GM21786 (cell line): ENCODE measurements around the gene CDR2L.
"Not testable (repeated sequence)": the region's sequence is repeated elsewhere in the genome, so short reads cannot be mapped to it uniquely, and the experiment has no call there.

Source experiments
- ATAC-seq: cut with Tn5 transposase; IDR thresholded peaks from one replicate; pipeline ENCODE4 v1.9.1; 2021; ENCODE audit not compliant: unreplicated experiment

CDR2L gene

DNA sequence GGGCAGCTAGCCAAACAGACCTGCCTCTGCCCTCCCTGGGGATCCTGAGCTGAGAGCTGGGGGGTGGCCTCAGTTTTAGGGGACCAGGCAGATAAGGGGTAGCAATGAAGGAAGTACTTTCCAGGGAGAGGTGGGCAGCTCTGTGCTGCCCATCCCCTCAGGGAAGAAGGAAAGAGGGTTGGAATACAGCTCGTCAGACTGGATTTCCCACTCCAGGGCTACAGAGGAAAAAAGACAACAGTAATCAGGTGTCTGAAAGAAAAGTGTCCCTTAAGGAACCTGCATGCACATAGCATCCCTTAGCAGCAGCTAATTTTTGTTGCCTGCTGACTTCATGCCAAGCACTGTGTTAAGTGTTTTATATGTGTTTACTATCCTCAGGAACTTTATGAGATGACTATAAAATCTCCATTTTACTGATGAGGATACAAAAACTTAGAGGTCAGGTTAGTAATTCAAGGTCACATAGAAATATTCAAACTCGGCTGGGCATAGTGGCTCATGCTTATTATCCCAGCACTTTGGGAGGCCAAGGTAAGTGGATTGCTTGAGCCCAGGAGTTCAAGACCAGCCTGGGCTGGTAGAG lies 21.8 kb downstream of the CDR2L start:
- no peak for ATAC-seq

GRCh38 chr17:75010683-75011400 lies 23.4 kb downstream of the CDR2L start:
- no peak for ATAC-seq

GRCh38 chr17:75011401-75012095 lies 24.1 kb downstream of the CDR2L start:
- no peak for ATAC-seq

DNA sequence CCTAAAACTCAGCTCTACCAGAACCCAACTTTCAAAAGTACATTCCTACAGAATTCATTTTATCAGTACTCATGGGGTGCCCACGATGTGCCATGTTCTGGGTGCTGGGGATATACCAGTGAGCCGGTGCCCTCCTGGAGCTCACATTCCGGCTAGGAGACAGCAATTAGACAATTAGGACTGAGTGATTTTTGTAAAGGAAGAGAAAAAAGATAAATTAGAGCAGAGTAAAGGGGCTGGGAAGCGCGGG lies 24.6 kb downstream of the CDR2L start:
- no peak for ATAC-seq

DNA sequence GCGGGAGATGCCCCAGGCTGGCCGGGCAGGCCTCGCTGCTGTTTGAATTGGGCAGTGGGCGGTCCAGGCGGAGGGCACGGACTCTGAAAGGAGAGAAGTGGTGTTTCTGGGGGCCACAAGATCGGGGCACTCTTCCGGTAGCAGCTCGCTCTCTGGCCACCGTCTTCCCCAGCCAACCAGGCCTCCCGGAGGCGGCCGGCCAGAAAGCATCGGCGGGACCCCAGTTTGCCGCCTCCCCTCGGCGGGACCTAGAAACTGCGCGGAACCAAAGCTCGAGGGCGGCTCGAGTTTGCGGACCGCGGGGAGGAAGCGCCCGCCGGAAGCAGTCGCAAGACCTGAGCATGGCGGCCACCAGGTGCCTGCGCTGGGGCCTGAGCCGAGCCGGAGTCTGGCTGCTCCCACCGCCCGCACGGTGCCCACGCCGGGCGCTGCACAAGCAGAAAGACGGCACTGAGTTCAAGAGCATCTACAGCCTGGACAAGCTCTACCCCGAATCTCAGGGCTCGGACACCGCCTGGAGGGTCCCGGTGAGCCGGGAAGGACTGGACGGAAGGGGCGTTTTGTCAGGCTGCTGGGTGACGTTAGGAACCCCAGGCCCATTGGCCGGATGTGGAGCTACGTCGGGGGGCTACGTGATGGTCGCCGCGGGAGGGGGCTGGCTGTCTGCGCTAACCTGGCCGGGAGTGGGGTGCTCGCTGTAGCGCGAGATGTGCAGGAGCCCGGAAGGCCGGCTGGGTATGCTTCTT lies 25.1 kb downstream of the CDR2L start, which contains the start of gene MRPL58:
Gene MRPL58, plus strand, starts transcription at position 325 of the 746 bp plus-strand sequence. Its CDS starts 17 bp downstream, at position 342.
- ATAC-seq: peak; percentile 75

DNA sequence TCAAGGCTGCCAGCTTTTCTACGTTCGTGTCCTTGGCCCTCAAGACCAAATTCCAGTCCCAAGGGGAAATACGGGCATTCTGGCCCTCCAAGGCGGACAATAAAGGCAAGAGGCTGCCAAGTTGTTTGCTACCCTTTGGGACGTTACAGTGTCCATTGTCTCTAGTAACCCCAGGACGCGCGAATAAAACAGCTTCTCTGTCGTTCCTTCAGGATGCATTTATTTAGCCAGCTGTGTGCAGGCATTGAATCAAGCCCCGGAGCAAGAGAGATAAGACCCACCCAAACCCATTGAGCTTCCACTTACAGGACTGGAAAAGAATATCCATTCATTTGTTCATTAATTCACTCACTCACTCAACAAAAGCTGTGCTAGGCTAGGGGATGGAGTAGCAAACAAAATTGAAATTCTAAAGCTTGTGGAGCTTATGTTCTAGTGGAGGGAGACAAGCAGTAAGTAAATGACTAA lies 25.7 kb downstream of the CDR2L start:
- ATAC-seq: no peak

DNA sequence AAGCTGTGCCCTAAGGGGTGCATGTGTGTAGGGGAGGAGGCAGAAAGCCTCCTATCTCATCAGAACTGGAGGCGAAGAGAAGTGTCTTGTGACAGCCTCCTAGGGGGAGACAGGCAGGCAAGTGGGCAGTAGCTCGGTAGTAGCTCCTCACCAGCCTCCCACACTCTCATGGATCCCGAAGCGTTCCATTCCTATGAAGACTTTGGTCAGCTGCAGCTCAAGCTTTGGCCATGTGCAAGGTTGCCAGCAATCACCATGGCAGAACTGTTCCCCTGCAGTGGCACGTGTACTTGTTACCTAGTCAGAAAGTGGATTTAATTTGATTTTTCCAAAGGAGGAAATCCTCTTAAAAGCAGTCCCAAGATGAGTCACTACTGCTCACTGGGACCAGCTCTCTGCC lies 31.7 kb downstream of the CDR2L start:
- ATAC-seq: no peak

GRCh38 chr17:75019710-75020109 lies 32.3 kb downstream of the CDR2L start:
- ATAC-seq: no peak

DNA sequence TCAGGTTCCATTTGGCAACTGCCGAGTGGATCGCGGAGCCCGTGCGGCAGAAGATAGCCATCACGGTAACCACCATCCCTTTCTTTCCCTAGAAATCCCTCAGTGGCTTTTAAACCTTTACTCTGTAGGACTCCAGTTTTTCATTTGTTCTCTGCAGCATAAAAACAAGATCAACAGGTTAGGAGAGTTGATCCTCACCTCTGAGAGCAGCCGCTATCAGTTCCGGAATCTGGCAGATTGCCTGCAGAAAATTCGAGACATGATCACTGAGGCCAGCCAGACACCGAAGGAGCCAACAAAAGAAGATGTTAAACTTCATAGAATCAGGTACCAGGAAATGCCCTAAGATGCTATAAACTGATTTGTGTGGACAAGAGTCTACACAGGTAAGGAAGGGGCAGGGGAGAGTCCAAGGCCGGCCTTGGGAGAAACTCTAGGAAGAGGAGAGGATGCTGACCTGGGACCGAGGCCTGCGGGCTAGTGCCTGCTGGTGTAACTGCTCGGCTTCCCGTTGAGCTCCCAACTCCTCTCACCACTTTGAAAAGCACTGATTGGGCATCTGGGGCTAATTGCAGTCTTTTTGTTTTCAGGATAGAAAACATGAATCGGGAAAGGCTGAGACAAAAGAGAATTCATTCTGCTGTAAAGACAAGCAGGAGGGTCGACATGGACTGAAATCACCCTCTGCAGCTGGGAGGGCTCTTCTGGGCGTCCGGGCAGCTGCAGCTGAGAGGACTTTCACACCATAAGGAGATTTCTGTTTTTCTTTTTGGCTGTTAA lies 33.1 kb downstream of the CDR2L start:
- no peak for ATAC-seq

- ATAC-seq: no peak
Observed at GRCh38 chr17:75024686-75025397, 37.4 kb downstream of the CDR2L start.

GRCh38 chr17:75025398-75025734 lies 37.9 kb downstream of the CDR2L start:
- ATAC-seq: not testable (repeated sequence)

- ATAC-seq: not testable (repeated sequence)
Observed at GRCh38 chr17:75026650-75027049, 39.2 kb downstream of the CDR2L start.

DNA sequence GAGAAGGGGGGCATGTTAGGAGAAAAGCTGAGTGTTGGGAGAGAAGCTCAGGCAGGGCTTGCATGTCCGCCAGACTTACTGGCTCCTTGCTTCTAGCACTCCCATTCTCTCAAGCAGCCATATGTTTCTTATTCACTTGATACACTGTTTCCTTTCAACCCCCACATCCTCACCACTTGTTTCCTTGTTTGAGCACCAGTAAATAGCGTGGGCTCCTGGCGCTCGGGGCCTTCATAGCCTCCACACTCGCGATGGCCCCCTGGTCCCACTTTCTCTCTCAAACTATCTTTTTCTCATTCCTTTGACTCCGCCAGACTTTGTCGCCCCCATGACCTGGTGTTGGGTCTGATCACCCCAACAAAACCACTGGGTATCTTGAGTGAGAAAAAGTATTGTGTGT lies 42.7 kb downstream of the CDR2L start:
- ATAC-seq: no peak

DNA sequence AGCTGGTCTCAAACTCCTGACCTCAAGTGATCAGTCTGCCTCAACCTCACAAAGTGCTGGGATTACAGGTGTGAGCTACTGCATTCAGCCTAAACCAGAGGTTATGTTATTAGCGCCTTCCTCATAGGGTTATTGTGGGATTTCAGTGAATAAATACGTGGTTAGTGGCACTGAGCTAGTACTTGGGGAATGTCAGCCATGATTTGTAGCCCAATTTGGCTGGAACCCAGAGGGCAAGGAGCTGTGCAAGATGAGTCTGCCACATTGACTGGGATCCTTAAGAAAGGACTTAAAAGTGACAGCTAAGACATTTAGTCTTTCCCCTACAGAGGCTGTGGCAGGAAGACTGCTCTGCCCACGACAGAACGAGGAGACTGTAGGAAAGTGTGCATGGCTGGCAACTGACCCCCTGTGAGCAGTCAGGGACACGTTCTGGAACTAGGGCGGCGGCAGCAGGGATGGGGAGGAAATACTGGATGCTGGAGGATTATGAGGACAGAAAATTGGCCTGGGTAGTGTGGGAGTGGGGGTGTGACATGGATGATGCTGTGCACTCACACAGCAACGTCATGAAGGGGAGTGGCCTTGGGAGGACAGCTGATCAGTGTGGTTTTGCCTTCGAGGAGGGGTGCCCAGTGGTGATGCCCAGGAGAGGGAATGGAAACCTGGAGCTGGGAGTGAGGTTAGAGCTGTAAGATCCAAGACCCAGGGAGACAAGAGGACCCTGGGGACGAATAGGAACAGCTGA lies 44.7 kb downstream of the CDR2L start:
- peak; percentile 39 for ATAC-seq

DNA sequence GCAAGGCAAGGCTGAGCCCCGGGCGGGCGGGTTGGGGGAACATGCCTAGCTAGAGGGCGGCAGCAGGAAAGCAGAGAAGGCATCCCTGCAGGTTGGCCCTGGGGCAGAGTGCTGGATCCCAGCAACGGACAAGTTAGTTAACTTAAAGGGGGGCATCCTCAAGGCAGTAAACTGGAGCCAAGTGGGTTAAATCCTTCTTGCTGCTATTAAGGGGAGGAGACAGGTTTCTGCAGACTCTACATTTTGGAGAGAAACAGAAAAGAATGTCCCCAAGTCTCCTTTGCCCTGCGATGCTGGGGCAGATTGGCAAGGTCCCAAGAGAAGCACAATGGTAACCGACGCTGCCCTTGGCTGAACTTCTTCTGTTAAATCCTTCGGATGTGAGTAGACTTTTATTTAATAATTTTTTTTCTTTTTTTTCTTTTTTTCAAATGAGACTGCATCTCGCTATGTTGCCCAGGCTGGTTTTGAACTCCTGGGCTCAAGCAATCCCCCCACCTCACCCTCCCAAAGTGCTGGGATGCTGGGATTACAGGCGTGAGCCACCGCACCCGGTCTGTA lies 45.4 kb downstream of the CDR2L start:
- no peak for ATAC-seq

GRCh38 chr17:75033346-75034235 lies 46.2 kb downstream of the CDR2L start:
- ATAC-seq: peak; percentile 52

DNA sequence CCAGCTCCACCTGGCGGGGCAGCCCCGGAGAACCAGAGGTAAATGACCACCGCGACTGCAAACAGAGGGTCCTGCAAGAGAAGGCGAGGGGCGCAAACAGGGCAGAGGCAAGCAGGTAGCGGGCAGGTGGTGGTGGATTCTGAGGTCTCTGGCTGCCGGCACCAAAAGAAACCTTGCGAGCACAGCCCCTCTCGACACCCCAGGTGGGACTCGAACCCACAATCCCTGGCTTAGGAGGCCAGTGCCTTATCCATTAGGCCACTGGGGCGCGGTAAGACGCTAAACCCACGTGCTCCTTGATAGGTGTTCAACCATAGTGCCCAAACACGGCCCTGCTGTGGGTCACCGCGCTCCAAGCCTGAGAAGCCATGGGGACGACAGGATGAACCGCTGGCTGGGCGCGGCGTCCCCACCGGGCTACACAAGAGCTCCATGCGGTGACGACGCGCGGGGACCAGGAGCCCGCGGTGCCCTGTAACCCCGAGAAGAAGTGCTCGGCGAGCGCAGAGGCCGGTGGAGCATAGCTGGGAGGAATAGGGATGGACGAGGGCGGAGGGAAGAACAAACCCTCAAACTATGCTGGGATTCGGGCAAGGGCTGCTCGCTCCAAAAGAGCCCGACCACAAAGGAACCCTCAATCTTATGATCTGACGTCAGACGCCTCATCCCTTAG lies 46.9 kb downstream of the CDR2L start:
- ATAC-seq: peak; percentile 60
